Calu3 (cell line): ENCODE measurements around the gene ZNF254. TPM values are rescaled to one million over a fixed set of nuclear protein-coding genes. Genes with fewer than 3 reads are reported as not detected.

Source experiments
- BruUV-seq: library from RNA; stranded (reverse); fragments of 400-500 nt; replicated peaks from 2 replicates; lab custom pipeline; 2021; lab: Mats Ljungman, UMichigan
- CTCF ChIA-PET: fragments of 300-600 bp; sonication (Branson Sonifier 250); formaldehyde crosslinking; loops from one replicate; lab custom pipeline; 2022; ENCODE audit warnings: antibody characterized with exemption; lab: Charles Lee
- DNase-seq: peaks from one replicate; pipeline ENCODE4 v3.0.0; 2022
- H3K27ac Mint-ChIP-seq: one replicate; pipeline ENCODE4 v1.8.0; 2022; ENCODE audit warnings: mixed read lengths; ENCODE audit not compliant: unreplicated experiment
- H3K27me3 Mint-ChIP-seq: one replicate; pipeline ENCODE4 v1.8.0; 2022; ENCODE audit warnings: mixed read lengths; ENCODE audit not compliant: unreplicated experiment
- H3K36me3 Mint-ChIP-seq: one replicate; pipeline ENCODE4 v1.8.0; 2022; ENCODE audit warnings: mild to moderate bottlenecking, moderate library complexity, mixed read lengths; ENCODE audit not compliant: insufficient read depth, unreplicated experiment
- H3K4me1 Mint-ChIP-seq: one replicate; pipeline ENCODE4 v1.8.0; 2022; ENCODE audit warnings: mild to moderate bottlenecking, low read depth, mixed read lengths; ENCODE audit not compliant: unreplicated experiment
- H3K4me3 Mint-ChIP-seq: one replicate; pipeline ENCODE4 v1.8.0; 2022; ENCODE audit warnings: mild to moderate bottlenecking, low read depth, moderate library complexity, mixed read lengths; ENCODE audit not compliant: unreplicated experiment
- H3K9me3 Mint-ChIP-seq: one replicate; pipeline ENCODE4 v1.8.0; 2022; ENCODE audit warnings: low read depth, mixed read lengths; ENCODE audit not compliant: unreplicated experiment
- intact Hi-C: fragments of 100-400 bp; cut with micrococcal nuclease; formaldehyde crosslinking; loops from one replicate; pipeline ENCODE4 v1.10.0; 2022; ENCODE audit not compliant: unreplicated experiment
- total RNA-seq: library from RNA; stranded (reverse); gene quantifications from 2 replicates; pipeline ENCODE4 v1.2.3, GENCODE V29; 2022
- TF ChIP-seq, protein P1 (sequence below): fragments of 200-600 bp; IDR thresholded peaks from one replicate; pipeline ENCODE4 v1.8.0; 2022; ENCODE audit warnings: antibody characterized with exemption; ENCODE audit not compliant: unreplicated experiment

The ZNF254 gene
- total RNA-seq, 1 experiment from 2014 or later: 14.5 TPM

DNA sequence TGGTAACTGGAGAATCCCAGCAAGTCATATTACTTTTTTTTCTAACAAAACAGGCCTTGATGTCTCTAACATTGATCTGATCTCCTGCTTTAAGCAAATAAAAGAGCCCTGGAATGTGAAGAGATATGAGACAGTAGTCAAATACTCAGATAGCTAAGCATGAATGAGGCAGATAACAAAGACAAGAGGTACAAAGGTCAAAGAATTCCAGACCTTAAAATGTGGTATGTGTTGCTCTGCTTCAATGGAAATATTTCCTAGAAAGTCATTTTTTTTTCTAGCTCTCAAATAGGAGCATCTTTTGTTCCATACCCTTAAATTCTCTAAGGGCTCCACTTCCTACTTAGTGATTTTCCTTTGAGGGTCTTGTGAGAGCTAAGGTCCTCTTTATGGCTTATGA, 54.6 kb downstream of the ZNF254 start:
- Mint-ChIP-seq H3K36me3 (peaks cover 3% of the 10 kb centered on the region), H3K27ac (no peak overlapping the region), H3K9me3 (peaks cover 8% of the 10 kb centered on the region), H3K4me1 (no peaks in the 10 kb centered on the region), H3K27me3 (no peaks in the 10 kb centered on the region), H3K4me3 (no peak overlapping the region)
- TF ChIP-seq, protein P1, sequence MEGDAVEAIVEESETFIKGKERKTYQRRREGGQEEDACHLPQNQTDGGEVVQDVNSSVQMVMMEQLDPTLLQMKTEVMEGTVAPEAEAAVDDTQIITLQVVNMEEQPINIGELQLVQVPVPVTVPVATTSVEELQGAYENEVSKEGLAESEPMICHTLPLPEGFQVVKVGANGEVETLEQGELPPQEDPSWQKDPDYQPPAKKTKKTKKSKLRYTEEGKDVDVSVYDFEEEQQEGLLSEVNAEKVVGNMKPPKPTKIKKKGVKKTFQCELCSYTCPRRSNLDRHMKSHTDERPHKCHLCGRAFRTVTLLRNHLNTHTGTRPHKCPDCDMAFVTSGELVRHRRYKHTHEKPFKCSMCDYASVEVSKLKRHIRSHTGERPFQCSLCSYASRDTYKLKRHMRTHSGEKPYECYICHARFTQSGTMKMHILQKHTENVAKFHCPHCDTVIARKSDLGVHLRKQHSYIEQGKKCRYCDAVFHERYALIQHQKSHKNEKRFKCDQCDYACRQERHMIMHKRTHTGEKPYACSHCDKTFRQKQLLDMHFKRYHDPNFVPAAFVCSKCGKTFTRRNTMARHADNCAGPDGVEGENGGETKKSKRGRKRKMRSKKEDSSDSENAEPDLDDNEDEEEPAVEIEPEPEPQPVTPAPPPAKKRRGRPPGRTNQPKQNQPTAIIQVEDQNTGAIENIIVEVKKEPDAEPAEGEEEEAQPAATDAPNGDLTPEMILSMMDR: no peak
- intact Hi-C loops: no loop called here
- DNase-seq: no peak
- CTCF ChIA-PET: no interaction called here
- no TSS peak for BruUV-seq

DNA sequence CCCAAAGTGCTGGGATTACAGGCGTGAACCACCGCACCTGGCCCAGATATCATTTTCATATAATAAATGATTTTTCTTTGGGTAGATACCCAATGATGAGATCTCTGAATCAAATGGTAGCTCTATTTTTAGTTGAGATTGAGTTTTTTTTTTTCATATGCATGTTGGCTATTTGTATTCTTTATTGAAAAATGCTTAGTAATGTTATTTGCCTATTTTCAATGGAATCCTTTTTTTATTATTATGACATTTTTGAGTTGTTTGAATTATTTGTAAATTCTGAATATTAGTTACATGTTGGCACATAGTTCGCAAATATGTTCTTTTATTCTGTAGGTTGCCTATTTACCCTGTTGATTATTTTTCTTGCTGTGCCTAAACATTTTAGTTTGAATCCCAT, 55.8 kb downstream of the ZNF254 start:
- H3K4me3 Mint-ChIP-seq: no peak overlapping the region
- TF ChIP-seq, protein P1: no peak
- H3K9me3 Mint-ChIP-seq: peaks cover 6% of the 10 kb centered on the region
- no TSS peak for BruUV-seq
- no peaks in the 10 kb centered on the region for H3K27me3 Mint-ChIP-seq
- no peak for DNase-seq
- CTCF ChIA-PET: no interaction called here
- intact Hi-C loops: no loop called here
- H3K4me1 Mint-ChIP-seq: no peaks in the 10 kb centered on the region
- no peak overlapping the region for H3K27ac Mint-ChIP-seq
- no peaks in the 10 kb centered on the region for H3K36me3 Mint-ChIP-seq

DNA sequence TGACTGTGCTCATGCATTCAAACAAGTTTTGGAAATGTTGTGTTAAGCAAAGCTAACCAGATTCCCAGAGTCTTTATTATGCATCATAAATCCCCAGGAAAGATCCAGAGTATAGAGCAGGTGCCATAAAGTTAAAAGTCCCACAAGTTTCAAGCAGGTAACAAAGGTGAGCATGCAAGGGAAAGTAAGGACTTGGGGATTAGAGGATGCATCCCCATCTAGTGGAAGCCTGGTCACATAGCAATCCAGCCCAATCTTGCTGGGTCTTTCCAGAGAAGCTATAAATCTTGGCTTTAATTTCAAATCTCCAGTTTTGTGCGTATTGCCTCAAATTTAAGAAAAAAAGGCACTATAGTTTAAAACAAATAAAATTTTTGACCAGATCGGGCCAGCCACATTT, 72.7 kb downstream of the ZNF254 start:
- H3K4me1 Mint-ChIP-seq: no peaks in the 10 kb centered on the region
- intact Hi-C loops: no loop called here
- no peaks in the 10 kb centered on the region for H3K27me3 Mint-ChIP-seq
- CTCF ChIA-PET: no interaction called here
- no peak for DNase-seq
- no peak overlapping the region for H3K4me3 Mint-ChIP-seq
- no TSS peak for BruUV-seq
- no peaks in the 10 kb centered on the region for H3K36me3 Mint-ChIP-seq
- TF ChIP-seq, protein P1: peak; percentile 23
- H3K27ac Mint-ChIP-seq: no peak overlapping the region
- H3K9me3 Mint-ChIP-seq: peaks cover 5% of the 10 kb centered on the region

DNA sequence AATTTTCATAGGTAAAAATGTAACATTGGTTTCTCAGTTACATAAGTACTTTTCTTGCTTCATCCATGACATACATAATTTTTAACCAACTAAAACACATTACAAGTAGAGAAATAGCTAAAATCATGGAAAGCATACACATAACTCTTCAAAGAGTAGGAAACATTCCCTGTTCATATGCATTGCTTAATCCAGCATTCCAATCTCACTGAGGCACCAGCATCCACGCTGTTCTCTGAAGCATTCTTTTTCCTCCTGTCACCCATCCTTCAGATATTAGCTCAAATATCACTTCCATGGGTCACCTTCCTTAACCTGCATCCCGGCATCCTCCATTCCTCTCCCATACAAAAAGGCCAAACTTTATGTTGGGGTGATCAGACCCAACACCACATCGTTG, 79.1 kb downstream of the ZNF254 start:
- Mint-ChIP-seq H3K27me3 (no peaks in the 10 kb centered on the region), H3K4me3 (no peak overlapping the region), H3K27ac (no peak overlapping the region), H3K9me3 (peaks cover 18% of the 10 kb centered on the region), H3K36me3 (no peaks in the 10 kb centered on the region), H3K4me1 (no peaks in the 10 kb centered on the region)
- intact Hi-C loops: no loop called here
- TF ChIP-seq, protein P1: no peak
- BruUV-seq: no TSS peak
- CTCF ChIA-PET: no interaction called here
- DNase-seq: no peak
